ENCODE results near the gene KLHL18. TPM values are rescaled to one million over a fixed set of nuclear protein-coding genes. Genes with fewer than 3 reads are reported as not detected.
A peak's percentile ranks its signal among the peaks of the same experiment; 100 is the strongest.

KLHL18 gene
- total and polyA plus RNA-seq, 7 donors, result 10.3 to 33.8 (median 12.7) TPM

- intact Hi-C loops (cut with DNase I), result loop anchor here (2.0 to 5.0 kb wide), 2 partner anchors 99 to 219 kb away; partner anchors contain the start of genes KIF9, KLHL18 and SETD2
- 8 to 9% methylated on average over 44 of the region's 44 CpGs for WGBS, 2 donors
Observed at GRCh38 chr3:47381317-47382157, 98.8 kb downstream of the KLHL18 start.

GRCh38 chr3:47384425-47384824, 101.7 kb downstream of the KLHL18 start:
- Histone ChIP-seq H3K27ac (no peak overlapping the region), H3K4me3 (no peak overlapping the region), H3K4me1 (peaks cover 0 to 51% (median 25%) of the 10 kb centered on the region in 4 donors), H3K27me3 (no peaks in the 10 kb centered on the region), H3K36me3 (peaks cover 0 to 13% (median 0%) of the 10 kb centered on the region in 4 donors), H3K9me3 (no peaks in the 10 kb centered on the region)
- intact Hi-C loops (cut with DNase I), result loop anchor here (5.0 kb wide), 1 partner anchor 222 kb away; the partner anchor contains the start of gene SETD2
- no peak for DNase-seq
- WGBS, 2 donors, result 90 to 92% methylated on average over 4 of the region's 4 CpGs
- TF ChIP-seq EP300 (IDR thresholded peaks at IDR 0.05) (no peak), POLR2A (IDR thresholded peaks at IDR 0.05) (no peak), CTCF (IDR thresholded peaks at IDR 0.05) (no peak), POLR2AphosphoS5 (IDR thresholded peaks at IDR 0.05) (no peak)

More at GRCh38 chr3:47381317-47382157, 98.8 kb downstream of the KLHL18 start:
- Histone ChIP-seq H3K4me3 (peak overlapping the region; percentile 86 to 99 (median 96)), H3K36me3 (no peaks in the 10 kb centered on the region), H3K27me3 (no peaks in the 10 kb centered on the region), H3K9me3 (no peaks in the 10 kb centered on the region), H3K27ac (peak overlapping the region; percentile 96 to 99 (median 98)), H3K4me1 (peaks cover 0 to 56% (median 32%) of the 10 kb centered on the region in 4 donors)
- TF ChIP-seq POLR2AphosphoS5 (IDR thresholded peaks at IDR 0.05), result no peak
- TF ChIP-seq CTCF (IDR thresholded peaks at IDR 0.05), result no peak
- TF ChIP-seq EP300 (IDR thresholded peaks at IDR 0.05), result no peak
- TF ChIP-seq POLR2A (IDR thresholded peaks at IDR 0.05), result no peak
- peak; percentile 94 for DNase-seq

DNA sequence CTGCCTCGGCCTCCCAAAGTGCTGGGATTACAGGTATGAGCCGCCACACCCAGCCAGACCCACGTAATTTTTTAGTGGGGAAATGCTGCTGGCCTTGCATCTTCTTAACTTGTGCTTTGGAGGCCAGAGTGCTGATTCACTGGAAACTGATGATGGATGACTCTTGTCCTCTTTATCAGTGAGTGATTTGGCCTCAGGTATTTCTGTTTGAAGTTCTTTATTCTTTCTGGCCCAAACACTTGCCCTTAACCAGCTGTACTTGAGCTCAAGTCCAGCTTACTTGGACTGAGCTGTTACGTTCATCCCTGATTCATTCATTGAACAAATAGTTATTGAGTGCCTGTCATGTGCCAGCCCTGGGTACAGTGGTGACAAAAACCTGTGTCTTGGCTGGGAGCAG, 102.3 kb downstream of the KLHL18 start:
- H3K27ac ChIP-seq, result no peak overlapping the region
- intact Hi-C loops (cut with DNase I), result no loop called here
- no peaks in the 10 kb centered on the region for H3K27me3 ChIP-seq
- H3K4me3 ChIP-seq, result no peak overlapping the region
- TF ChIP-seq POLR2AphosphoS5 (IDR thresholded peaks at IDR 0.05), result no peak
- no peak for TF ChIP-seq EP300 (IDR thresholded peaks at IDR 0.05)
- no peak for TF ChIP-seq POLR2A (IDR thresholded peaks at IDR 0.05)
- TF ChIP-seq CTCF (IDR thresholded peaks at IDR 0.05), result no peak
- peaks cover 0 to 45% (median 20%) of the 10 kb centered on the region in 4 donors for H3K4me1 ChIP-seq
- no peaks in the 10 kb centered on the region for H3K9me3 ChIP-seq
- 90 to 93% methylated on average over 4 of the region's 4 CpGs for WGBS, 2 donors
- DNase-seq, result no peak
- H3K36me3 ChIP-seq, result peaks cover 0 to 13% (median 0%) of the 10 kb centered on the region in 4 donors

DNA sequence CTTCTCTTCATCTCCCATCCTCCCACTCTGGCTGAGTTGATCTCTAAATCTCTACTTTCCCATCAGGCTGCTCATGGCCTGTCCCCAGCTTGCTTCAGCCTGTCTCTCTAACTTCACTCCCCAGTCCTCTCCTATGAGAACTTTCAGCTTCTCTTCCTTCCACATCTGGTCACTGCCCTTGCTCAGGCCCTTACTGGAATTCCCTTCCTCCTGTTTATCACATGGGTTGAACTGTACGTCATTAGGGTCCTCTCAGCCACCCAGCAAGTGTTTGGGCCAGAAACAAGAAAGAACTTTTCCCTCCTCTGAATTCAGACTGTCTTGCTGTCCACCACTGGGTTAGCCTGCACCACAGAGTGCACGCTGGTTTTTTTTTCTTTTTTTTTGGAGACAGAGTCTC, 103.1 kb downstream of the KLHL18 start:
- peaks cover 0 to 41% (median 18%) of the 10 kb centered on the region in 4 donors for H3K4me1 ChIP-seq
- TF ChIP-seq EP300 (IDR thresholded peaks at IDR 0.05) (no peak), POLR2AphosphoS5 (IDR thresholded peaks at IDR 0.05) (no peak), CTCF (IDR thresholded peaks at IDR 0.05) (no peak), POLR2A (IDR thresholded peaks at IDR 0.05) (no peak)
- H3K36me3 ChIP-seq, result peaks cover 0 to 13% (median 0%) of the 10 kb centered on the region in 4 donors
- intact Hi-C loops (cut with DNase I), result no loop called here
- H3K9me3 ChIP-seq, result no peaks in the 10 kb centered on the region
- no peak for DNase-seq
- no peak overlapping the region for H3K4me3 ChIP-seq
- WGBS, 2 donors, result 85 to 90% methylated on average over 2 of the region's 2 CpGs
- no peaks in the 10 kb centered on the region for H3K27me3 ChIP-seq
- H3K27ac ChIP-seq, result no peak overlapping the region

Data from sigmoid colon (tissue), 7 donors.